Stomach (tissue), 9 donors: Measurements from ENCODE around the gene DCDC1. TPM values are rescaled to one million over a fixed set of nuclear protein-coding genes. Genes with fewer than 3 reads are reported as not detected.
A peak's percentile ranks its signal among the peaks of the same experiment; 100 is the strongest.

Source experiments
- DNase-seq, 2 donors: peaks; one replicate each; pipeline versions ENCODE4 v3.0.0 to v3.0.0-alpha.2; 2013 to 2019
- H3K27ac ChIP-seq, 5 donors: fragments of 200-600 bp in 4 of 5; sonication (generic) in 4 of 5; one replicate each; pipeline ENCODE4 v1.5.1; 2013 to 2019; ENCODE audit warnings: mild to moderate bottlenecking in 1 of 5, moderate library complexity in 1 of 5
- H3K27me3 ChIP-seq, 3 donors: fragments of 200-600 bp; sonication (generic); one replicate each; pipeline ENCODE4 v1.5.1; 2017 to 2019; ENCODE audit warnings: mixed run types in 1 of 3
- H3K36me3 ChIP-seq, 4 donors: fragments of 200-600 bp; sonication (generic); 1 replicate in 3 of 4; 2 replicates in 1 of 4; pipeline ENCODE4 v1.5.1; 2016 to 2019
- H3K4me1 ChIP-seq, 4 donors: fragments of 200-600 bp; sonication (generic); one replicate each; pipeline ENCODE4 v1.5.1; 2016 to 2019
- H3K4me3 ChIP-seq, 4 donors: fragments of 200-600 bp; sonication (generic) in 3 of 4; one replicate each; pipeline ENCODE4 v1.5.1; 2016 to 2019; ENCODE audit warnings: mild to moderate bottlenecking in 1 of 4
- H3K9me3 ChIP-seq, 4 donors: fragments of 200-600 bp; sonication (generic); one replicate each; pipeline ENCODE4 v1.5.1; 2016 to 2019
- EP300 ChIP-seq: sonication (generic); formaldehyde crosslinking; IDR thresholded peaks from one replicate; pipeline ENCODE4 v1.6.1; 2017; ENCODE audit warnings: antibody characterized with exemption
- POLR2A ChIP-seq, 4 donors: fragments of 450-650 bp; IDR thresholded peaks; one replicate each; pipeline ENCODE4 v1.6.1; 2016; ENCODE audit warnings: antibody characterized with exemption in 4 of 4, control low read depth in 2 of 4, mild to moderate bottlenecking in 1 of 4, moderate library complexity in 1 of 4
- POLR2AphosphoS5 ChIP-seq, 3 donors: sonication (generic); formaldehyde crosslinking; IDR thresholded peaks; one replicate each; pipeline ENCODE4 v1.6.1; 2016; ENCODE audit warnings: antibody characterized with exemption in 3 of 3
- WGBS, 5 donors: extraction: QIAGEN DNeasy Blood & Tissue Kit in 3 of 5; methylation state at CpG; one replicate each; pipeline versions ENCODE4 v1.1.5 to v1.1.7; 2013 to 2018; 5-methylcytosine and 5-hydroxymethylcytosine counted together
- intact Hi-C: fragments of 100-400 bp; cut with DNase I; formaldehyde crosslinking; loops from one replicate; pipeline ENCODE4 v1.15.1; 2023; ENCODE audit warnings: low total_unique reads
- polyA plus RNA-seq, 3 donors: library from polyadenylated mRNA; stranded (reverse); fragments of 200-250 nt; gene quantifications; one replicate each; pipeline ENCODE4 v1.2.3, GENCODE V29; 2013
- total RNA-seq, 5 donors: library from RNA; depleted of rRNA; stranded (reverse); fragments of >200 nt; gene quantifications; one replicate each; pipeline versions ENCODE4 v1.1.0 to v1.2.3, GENCODE V29; 2014 to 2016
- TF ChIP-seq, protein P1 (sequence below), 7 experiments: fragments of 450-650 bp in 4 of 7; fragments of 200-600 bp in 3 of 7; sonication (generic) in 3 of 7; IDR thresholded peaks; one replicate each; pipeline ENCODE4 v1.5.1; 2016 to 2019; ENCODE audit warnings: antibody characterized with exemption in 7 of 7, control low read depth in 2 of 7, mild to moderate bottlenecking in 1 of 7
- donor health status: healthy with polysubstance abuse.
- donor health status: Bipolar disorder and iron deficiency.
- donor health status: healthy.

Gene DCDC1
- total and polyA plus RNA-seq, 8 donors = 0.45 to 0.55 TPM; not detected in 6

DNA sequence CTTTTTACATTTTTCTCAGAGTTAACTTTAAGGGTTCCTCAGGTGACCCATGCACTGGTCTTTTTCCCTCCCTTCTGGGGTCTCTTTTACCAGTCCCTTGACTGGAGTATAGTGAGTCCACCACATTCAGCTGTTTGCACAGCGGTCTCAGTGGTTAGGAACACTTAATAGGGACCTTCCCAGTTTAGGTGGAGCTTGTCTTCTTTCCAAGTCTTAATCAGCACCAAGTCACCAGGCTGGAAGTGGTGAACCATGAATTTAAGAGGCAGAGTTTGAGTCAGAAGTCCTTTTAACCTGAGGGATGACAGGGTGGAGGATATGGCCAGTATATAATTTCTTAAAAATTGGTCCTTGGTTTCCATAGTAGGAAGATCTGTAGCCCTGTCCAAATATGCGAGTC lies 433.7 kb downstream of the DCDC1 start:
- H3K9me3 ChIP-seq = peaks cover 0 to 17% (median 0%) of the 10 kb centered on the region in 4 donors
- no peak overlapping the region for H3K4me3 ChIP-seq
- no peak for DNase-seq
- 80 to 91% (median 89%) methylated on average over 2 of the region's 2 CpGs for WGBS, 5 donors
- H3K4me1 ChIP-seq = no peaks in the 10 kb centered on the region
- no peaks in the 10 kb centered on the region for H3K27me3 ChIP-seq
- TF ChIP-seq, protein P1, sequence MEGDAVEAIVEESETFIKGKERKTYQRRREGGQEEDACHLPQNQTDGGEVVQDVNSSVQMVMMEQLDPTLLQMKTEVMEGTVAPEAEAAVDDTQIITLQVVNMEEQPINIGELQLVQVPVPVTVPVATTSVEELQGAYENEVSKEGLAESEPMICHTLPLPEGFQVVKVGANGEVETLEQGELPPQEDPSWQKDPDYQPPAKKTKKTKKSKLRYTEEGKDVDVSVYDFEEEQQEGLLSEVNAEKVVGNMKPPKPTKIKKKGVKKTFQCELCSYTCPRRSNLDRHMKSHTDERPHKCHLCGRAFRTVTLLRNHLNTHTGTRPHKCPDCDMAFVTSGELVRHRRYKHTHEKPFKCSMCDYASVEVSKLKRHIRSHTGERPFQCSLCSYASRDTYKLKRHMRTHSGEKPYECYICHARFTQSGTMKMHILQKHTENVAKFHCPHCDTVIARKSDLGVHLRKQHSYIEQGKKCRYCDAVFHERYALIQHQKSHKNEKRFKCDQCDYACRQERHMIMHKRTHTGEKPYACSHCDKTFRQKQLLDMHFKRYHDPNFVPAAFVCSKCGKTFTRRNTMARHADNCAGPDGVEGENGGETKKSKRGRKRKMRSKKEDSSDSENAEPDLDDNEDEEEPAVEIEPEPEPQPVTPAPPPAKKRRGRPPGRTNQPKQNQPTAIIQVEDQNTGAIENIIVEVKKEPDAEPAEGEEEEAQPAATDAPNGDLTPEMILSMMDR (IDR thresholded peaks at IDR 0.05) = no peak
- TF ChIP-seq EP300 (no peak), POLR2A (IDR thresholded peaks at IDR 0.05) (no peak), POLR2AphosphoS5 (IDR thresholded peaks at IDR 0.05) (no peak)
- H3K27ac ChIP-seq = no peak overlapping the region
- intact Hi-C loops = no loop called here
- no peaks in the 10 kb centered on the region for H3K36me3 ChIP-seq

DNA sequence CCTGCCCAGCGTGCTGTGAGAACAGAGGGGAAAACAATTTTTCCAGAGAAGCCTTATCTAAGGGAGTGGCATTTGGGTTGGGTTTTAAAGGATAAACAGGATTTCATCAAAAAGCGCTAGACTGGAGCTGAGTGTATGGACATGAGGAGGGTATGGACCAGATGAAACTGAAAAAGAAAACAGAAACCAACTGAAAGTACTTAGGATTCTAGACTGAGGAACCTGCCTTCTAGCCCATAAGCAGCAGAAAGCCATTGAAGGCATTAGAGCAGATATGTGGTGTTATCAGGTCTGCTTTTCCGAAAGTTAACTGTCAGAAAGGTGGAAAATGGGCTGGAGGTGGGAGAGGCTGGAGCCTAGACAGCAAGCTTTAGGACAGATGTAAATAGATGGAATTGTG lies 443.4 kb downstream of the DCDC1 start:
- no peak for DNase-seq
- H3K27me3 ChIP-seq = no peaks in the 10 kb centered on the region
- no peaks in the 10 kb centered on the region for H3K9me3 ChIP-seq
- no peaks in the 10 kb centered on the region for H3K36me3 ChIP-seq
- H3K4me1 ChIP-seq = no peaks in the 10 kb centered on the region
- TF ChIP-seq POLR2A (IDR thresholded peaks at IDR 0.05) = no peak
- TF ChIP-seq EP300 = no peak
- no peak for TF ChIP-seq POLR2AphosphoS5 (IDR thresholded peaks at IDR 0.05)
- TF ChIP-seq, protein P1 (IDR thresholded peaks at IDR 0.05) = no peak
- H3K27ac ChIP-seq = no peak overlapping the region
- intact Hi-C loops = loop anchor here (10.0 kb wide), 1 partner anchor 581 kb away; no protein-coding TSS in a partner anchor
- peak overlapping the region in 1 of 4 donors; percentile 21 for H3K4me3 ChIP-seq
- 35 to 54% (median 47%) methylated on average over 3 of the region's 3 CpGs for WGBS, 5 donors

DNA sequence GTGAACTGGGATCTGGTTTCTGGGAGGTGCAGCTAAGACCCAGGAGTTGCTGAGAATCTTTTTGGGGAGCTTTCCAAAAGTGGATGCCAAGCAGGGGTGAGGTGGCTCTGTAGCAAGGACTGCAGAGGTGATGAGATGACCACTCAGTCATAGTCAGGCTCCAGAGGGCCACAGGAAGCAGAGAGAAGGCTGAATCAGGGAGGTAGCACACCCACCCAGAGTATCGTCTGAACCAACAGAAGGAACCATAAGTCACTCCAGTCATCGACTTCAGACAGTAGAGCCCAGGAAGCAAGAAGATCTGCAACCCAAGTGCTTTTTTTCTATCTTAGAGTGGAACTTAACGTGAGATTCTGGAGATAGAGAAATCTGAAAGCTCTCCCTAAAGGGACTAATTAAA lies 447.7 kb downstream of the DCDC1 start:
- DNase-seq = no peak
- H3K4me1 ChIP-seq = no peaks in the 10 kb centered on the region
- 36 to 59% (median 52%) methylated on average over 3 of the region's 3 CpGs for WGBS, 5 donors
- no peaks in the 10 kb centered on the region for H3K9me3 ChIP-seq
- no peak overlapping the region for H3K27ac ChIP-seq
- intact Hi-C loops = loop anchor here (10.0 kb wide), 1 partner anchor 577 kb away; no protein-coding TSS in a partner anchor
- H3K36me3 ChIP-seq = no peaks in the 10 kb centered on the region
- H3K4me3 ChIP-seq = no peak overlapping the region
- TF ChIP-seq, protein P1 (IDR thresholded peaks at IDR 0.05) = no peak
- no peak for TF ChIP-seq POLR2AphosphoS5 (IDR thresholded peaks at IDR 0.05)
- no peak for TF ChIP-seq EP300
- no peak for TF ChIP-seq POLR2A (IDR thresholded peaks at IDR 0.05)
- H3K27me3 ChIP-seq = no peaks in the 10 kb centered on the region

DNA sequence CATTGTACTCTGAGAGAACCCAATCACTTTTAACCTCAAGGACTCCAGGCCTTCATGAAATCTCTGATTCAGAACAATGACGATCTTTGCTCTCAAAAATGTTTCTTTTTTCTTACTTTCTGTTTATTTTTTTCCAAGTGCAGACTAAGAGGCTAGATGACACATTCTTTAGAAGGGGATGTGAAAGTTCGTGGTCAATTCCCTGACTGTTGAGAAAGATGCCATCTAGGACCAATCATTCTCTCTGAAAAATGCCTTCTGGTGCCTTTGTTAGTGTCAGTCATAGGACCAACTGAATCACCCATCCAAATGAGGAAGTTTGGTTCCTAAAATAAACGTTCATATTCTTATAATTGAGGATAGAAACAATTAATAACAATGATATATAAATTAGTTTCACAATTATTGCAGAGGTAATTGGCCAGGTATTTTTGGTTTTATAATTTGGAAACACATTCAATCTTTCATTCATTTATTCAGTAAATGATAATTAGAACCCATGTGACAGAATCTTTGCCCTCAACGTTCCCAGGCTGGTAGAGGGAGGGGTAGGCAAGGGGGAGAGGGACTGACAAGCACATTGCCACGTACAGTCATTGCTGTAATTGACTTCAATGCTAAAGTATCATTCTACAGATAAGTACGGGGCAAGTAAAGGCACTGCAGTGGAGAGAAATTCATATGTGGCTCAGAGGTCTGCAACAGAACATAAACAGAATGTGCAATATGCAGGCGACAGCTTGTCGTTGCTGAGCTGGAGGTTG lies 450.0 kb downstream of the DCDC1 start:
- Histone ChIP-seq H3K9me3 (no peaks in the 10 kb centered on the region), H3K4me3 (no peak overlapping the region), H3K4me1 (no peaks in the 10 kb centered on the region), H3K27me3 (no peaks in the 10 kb centered on the region), H3K36me3 (no peaks in the 10 kb centered on the region), H3K27ac (no peak overlapping the region)
- WGBS, 5 donors = 34 to 40% (median 35%) methylated on average over 8 of the region's 8 CpGs
- no peak for TF ChIP-seq EP300
- TF ChIP-seq, protein P1 (IDR thresholded peaks at IDR 0.05) = no peak
- no peak for TF ChIP-seq POLR2A (IDR thresholded peaks at IDR 0.05)
- TF ChIP-seq POLR2AphosphoS5 (IDR thresholded peaks at IDR 0.05) = no peak
- peak in 1 of 2 donors; percentile 10 for DNase-seq
- intact Hi-C loops = loop anchor here (10.0 kb wide), 1 partner anchor 575 kb away; no protein-coding TSS in a partner anchor
